ENCODE measurements around the gene FIGN. TPM values are rescaled to one million over a fixed set of nuclear protein-coding genes. Genes with fewer than 3 reads are reported as not detected.

Gene FIGN
- total RNA-seq, 6 experiments from 2014 or later: 1.3 to 4.4 (median 2.0) TPM

- TF ChIP-seq, protein P1, sequence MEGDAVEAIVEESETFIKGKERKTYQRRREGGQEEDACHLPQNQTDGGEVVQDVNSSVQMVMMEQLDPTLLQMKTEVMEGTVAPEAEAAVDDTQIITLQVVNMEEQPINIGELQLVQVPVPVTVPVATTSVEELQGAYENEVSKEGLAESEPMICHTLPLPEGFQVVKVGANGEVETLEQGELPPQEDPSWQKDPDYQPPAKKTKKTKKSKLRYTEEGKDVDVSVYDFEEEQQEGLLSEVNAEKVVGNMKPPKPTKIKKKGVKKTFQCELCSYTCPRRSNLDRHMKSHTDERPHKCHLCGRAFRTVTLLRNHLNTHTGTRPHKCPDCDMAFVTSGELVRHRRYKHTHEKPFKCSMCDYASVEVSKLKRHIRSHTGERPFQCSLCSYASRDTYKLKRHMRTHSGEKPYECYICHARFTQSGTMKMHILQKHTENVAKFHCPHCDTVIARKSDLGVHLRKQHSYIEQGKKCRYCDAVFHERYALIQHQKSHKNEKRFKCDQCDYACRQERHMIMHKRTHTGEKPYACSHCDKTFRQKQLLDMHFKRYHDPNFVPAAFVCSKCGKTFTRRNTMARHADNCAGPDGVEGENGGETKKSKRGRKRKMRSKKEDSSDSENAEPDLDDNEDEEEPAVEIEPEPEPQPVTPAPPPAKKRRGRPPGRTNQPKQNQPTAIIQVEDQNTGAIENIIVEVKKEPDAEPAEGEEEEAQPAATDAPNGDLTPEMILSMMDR (IDR thresholded peaks at IDR 0.05): no peak
- H3K27ac Mint-ChIP-seq: no peak overlapping the region
These were observed 31.3 kb upstream of the FIGN start for GRCh38 chr2:163767097-163767496.

DNA sequence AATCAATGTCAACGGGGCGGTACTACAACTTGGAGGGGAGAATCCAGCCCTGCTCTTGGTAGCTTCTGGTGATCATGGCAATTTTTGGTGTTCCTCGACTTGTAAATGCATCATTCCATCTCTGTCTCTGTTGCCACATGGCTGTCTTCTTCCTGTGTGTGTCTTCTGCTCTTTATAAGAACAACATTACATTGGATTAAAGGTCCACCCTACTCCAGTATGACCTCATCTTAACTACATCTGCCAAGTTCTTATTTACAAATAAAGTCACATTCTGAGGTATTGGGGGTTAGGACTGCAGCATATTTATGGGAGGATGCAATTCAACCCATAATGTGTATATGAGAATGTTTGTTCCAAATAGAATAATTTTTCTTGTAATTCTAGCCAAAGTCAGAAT lies 28.8 kb upstream of the FIGN start:
- Mint-ChIP-seq H3K27me3 (ENCODE audit: insufficient read depth) (peaks cover 1% of the 10 kb centered on the region), H3K36me3 (ENCODE audit: low read depth) (no peaks in the 10 kb centered on the region), H3K27ac (no peak overlapping the region), H3K4me1 (ENCODE audit: low read depth) (no peaks in the 10 kb centered on the region), H3K4me3 (no peak overlapping the region), H3K9me3 (peaks cover 5% of the 10 kb centered on the region; the same call in 1 of the 2 replicates)
- TF ChIP-seq, protein P1 (IDR thresholded peaks at IDR 0.05): no peak
- no peak for DNase-seq

More at GRCh38 chr2:163767097-163767496, 31.3 kb upstream of the FIGN start:
- Mint-ChIP-seq H3K36me3 (ENCODE audit: low read depth) (no peaks in the 10 kb centered on the region), H3K4me1 (ENCODE audit: low read depth) (peaks cover 12% of the 10 kb centered on the region), H3K9me3 (peaks cover 8% of the 10 kb centered on the region), H3K27me3 (ENCODE audit: insufficient read depth) (peaks cover 1% of the 10 kb centered on the region), H3K4me3 (no peak overlapping the region)
- no peak for DNase-seq

GRCh38 chr2:163759013-163759412 lies 23.2 kb upstream of the FIGN start:
- DNase-seq: no peak
- Mint-ChIP-seq H3K4me3 (no peak overlapping the region), H3K9me3 (no peaks in the 10 kb centered on the region), H3K4me1 (ENCODE audit: low read depth) (no peaks in the 10 kb centered on the region), H3K36me3 (ENCODE audit: low read depth) (no peaks in the 10 kb centered on the region), H3K27ac (no peak overlapping the region), H3K27me3 (ENCODE audit: insufficient read depth) (peaks cover 3% of the 10 kb centered on the region; the same call in 1 of the 2 replicates)
- TF ChIP-seq, protein P1 (IDR thresholded peaks at IDR 0.05): no peak

GRCh38 chr2:163757814-163758213 lies 22.0 kb upstream of the FIGN start:
- Mint-ChIP-seq H3K9me3 (no peaks in the 10 kb centered on the region), H3K36me3 (ENCODE audit: low read depth) (no peaks in the 10 kb centered on the region), H3K4me3 (no peak overlapping the region), H3K4me1 (ENCODE audit: low read depth) (no peaks in the 10 kb centered on the region), H3K27me3 (ENCODE audit: insufficient read depth) (peaks cover 3% of the 10 kb centered on the region; the same call in 1 of the 2 replicates), H3K27ac (no peak overlapping the region)
- DNase-seq: no peak
- TF ChIP-seq, protein P1 (IDR thresholded peaks at IDR 0.05): no peak

- peaks cover 3% of the 10 kb centered on the region; the same call in 1 of the 2 replicates for H3K27me3 Mint-ChIP-seq (ENCODE audit: insufficient read depth)
- TF ChIP-seq, protein P1 (IDR thresholded peaks at IDR 0.05): no peak
- H3K9me3 Mint-ChIP-seq: no peaks in the 10 kb centered on the region
- H3K27ac Mint-ChIP-seq: no peak overlapping the region
- no peaks in the 10 kb centered on the region for H3K4me1 Mint-ChIP-seq (ENCODE audit: low read depth)
- no peak for DNase-seq
- no peaks in the 10 kb centered on the region for H3K36me3 Mint-ChIP-seq (ENCODE audit: low read depth)
- no peak overlapping the region for H3K4me3 Mint-ChIP-seq
These were observed 20.8 kb upstream of the FIGN start for GRCh38 chr2:163756588-163756987.

- H3K4me3 Mint-ChIP-seq: no peak overlapping the region
- no peaks in the 10 kb centered on the region for H3K4me1 Mint-ChIP-seq (ENCODE audit: low read depth)
- no peak for DNase-seq
- H3K27ac Mint-ChIP-seq: no peak overlapping the region
- H3K27me3 Mint-ChIP-seq (ENCODE audit: insufficient read depth): peaks cover 3% of the 10 kb centered on the region; the same call in 1 of the 2 replicates
- no peaks in the 10 kb centered on the region for H3K36me3 Mint-ChIP-seq (ENCODE audit: low read depth)
- TF ChIP-seq, protein P1 (IDR thresholded peaks at IDR 0.05): no peak
- H3K9me3 Mint-ChIP-seq: no peaks in the 10 kb centered on the region
These were observed 19.6 kb upstream of the FIGN start for GRCh38 chr2:163755366-163755765.

Data from HFFc6 (cell line).